ENCODE measurements around the gene GPR89A.
"Not testable (repeated sequence)": the region's sequence is repeated elsewhere in the genome, so short reads cannot be mapped to it uniquely, and the experiment has no call there.

Gene GPR89A

GRCh38 chr1:145717833-145718232 is 110.0 kb downstream of the GPR89A start:
- DNase-seq (ENCODE audit: low spot score), result no peak

- not testable (repeated sequence) for DNase-seq (ENCODE audit: low spot score)
These were observed 110.7 kb downstream of the GPR89A start for GRCh38 chr1:145718465-145718864.

DNA sequence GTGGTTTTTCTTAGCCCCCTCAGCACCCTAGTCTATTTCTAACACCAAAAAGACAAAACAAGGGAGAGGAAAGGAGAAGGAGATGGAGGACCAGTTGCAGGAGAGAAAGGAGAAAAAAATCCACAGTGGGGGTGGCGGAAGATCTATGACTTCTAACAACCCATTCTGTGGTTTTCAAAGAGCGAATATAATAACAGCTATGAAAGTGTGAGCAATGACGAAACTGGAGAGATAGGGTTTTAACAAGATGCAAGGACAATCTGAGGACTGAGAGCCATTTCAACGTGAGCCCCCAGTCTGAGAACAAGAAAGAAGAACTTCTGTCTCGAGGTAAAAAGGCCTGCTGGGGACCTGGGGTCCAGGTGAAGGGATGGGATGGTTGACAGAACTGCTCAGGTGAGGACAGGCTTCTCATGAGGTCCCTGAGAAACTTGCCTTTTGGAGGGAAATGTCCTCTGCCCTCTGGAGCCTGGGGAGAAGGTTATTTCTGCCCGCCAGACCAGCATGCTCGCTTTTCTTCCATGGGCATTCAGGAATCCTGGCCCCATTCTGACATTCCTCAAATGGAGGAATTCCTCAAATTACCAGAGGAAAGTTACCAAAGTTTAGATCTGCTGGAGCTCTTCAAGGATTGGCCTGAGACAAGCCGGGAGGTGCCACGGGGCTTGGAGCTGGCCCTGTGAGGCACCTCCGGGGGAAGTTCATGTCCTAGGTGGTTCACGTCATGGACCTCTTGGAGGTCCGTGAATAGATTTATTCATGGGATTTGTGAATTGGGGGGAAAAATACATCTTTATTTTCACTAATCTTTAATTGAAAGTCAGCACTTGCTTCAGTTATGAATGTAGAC is 111.7 kb downstream of the GPR89A start, which contains the start of gene CD160:
Gene CD160, plus strand, starts transcription at position 270 of the 850 bp plus-strand sequence. CDS start 8,829 bp downstream, outside the sequence.
- no peak for DNase-seq (ENCODE audit: low spot score)

Measured in COLO829 (cell line).